SK-N-SH (cell line): Measurements from ENCODE around the gene STX16. TPM values are rescaled to one million over a fixed set of nuclear protein-coding genes. Genes with fewer than 3 reads are reported as not detected.
A peak's percentile ranks its signal among the peaks of the same experiment; 100 is the strongest.

ENCODE experiments used
- CTCF ChIA-PET: fragments of 300-600, 350-600 bp; formaldehyde crosslinking; extraction: SDS; loops from one replicate; lab custom pipeline; 2021; lab: Yijun Ruan, JAX
- POLR2A ChIA-PET: fragments of 350-600 bp; sonication (Branson Sonifier 250); formaldehyde crosslinking; extraction: SDS; loops from one replicate; lab custom pipeline; 2020; ENCODE audit warnings: antibody characterized with exemption, inconsistent platforms; lab: Yijun Ruan, JAX
- DNase-seq: peaks from one replicate; pipeline ENCODE4 v3.0.0; 2012
- H2AFZ ChIP-seq: fragments of 200-600 bp; sonication (generic); 2 replicates; pipeline ENCODE4 v1.8.1; 2016; ENCODE audit warnings: antibody characterized with exemption, mild to moderate bottlenecking, low read depth
- H3F3A ChIP-seq: fragments of 200-600 bp; sonication (generic); replicated peaks from 2 replicates; pipeline ENCODE3; 2016; ENCODE audit warnings: antibody characterized with exemption, mild to moderate bottlenecking; ENCODE audit not compliant: insufficient read depth
- H3K27ac ChIP-seq, 2 experiments: fragments of 200-500 bp in 1 of 2; fragments of 200-600 bp in 1 of 2; sonication (Bioruptor generic) in 1 of 2; sonication (generic), shearing (Covaris generic) in 1 of 2; 2 replicates each; pipeline versions ENCODE4 v1.5.1 to v1.6.1; 2014 to 2016; ENCODE audit warnings: low read depth in 2 of 2, inconsistent platforms in 1 of 2, low read length in 1 of 2, mild to moderate bottlenecking in 1 of 2, mixed read lengths in 1 of 2
- H3K27me3 ChIP-seq: fragments of 200-600 bp; sonication (generic), shearing (Covaris generic); 2 replicates; pipeline ENCODE4 v1.6.1; 2016; ENCODE audit warnings: mixed run types; ENCODE audit not compliant: insufficient read depth
- H3K36me3 ChIP-seq, 2 experiments: fragments of 200-500 bp in 1 of 2; fragments of 200-600 bp in 1 of 2; sonication (Bioruptor generic) in 1 of 2; sonication (generic) in 1 of 2; replicated peaks in 1 of 2; 2 replicates each; pipeline versions ENCODE3 to v1.5.1; 2014 to 2016; ENCODE audit warnings: low read length in 1 of 2, mild to moderate bottlenecking in 1 of 2; ENCODE audit not compliant: insufficient read depth in 2 of 2, control insufficient read depth in 1 of 2
- H3K4me1 ChIP-seq, 2 experiments: fragments of 200-500 bp in 1 of 2; fragments of 200-600 bp in 1 of 2; sonication (Bioruptor generic) in 1 of 2; sonication (generic), shearing (Covaris generic) in 1 of 2; 2 replicates each; pipeline versions ENCODE4 v1.5.1 to v1.6.1; 2014 to 2016; ENCODE audit warnings: low read depth in 1 of 2, low read length in 1 of 2, mixed run types in 1 of 2; ENCODE audit not compliant: insufficient read depth in 2 of 2, control insufficient read depth in 1 of 2
- H3K4me2 ChIP-seq: fragments of 200-600 bp; sonication (generic), shearing (Covaris generic); 2 replicates; pipeline ENCODE4 v1.6.1; 2017; ENCODE audit warnings: mixed run types
- H3K4me3 ChIP-seq, 2 experiments: fragments of 200-500 bp in 1 of 2; fragments of 200-600 bp in 1 of 2; sonication (Bioruptor generic) in 1 of 2; sonication (generic), shearing (Covaris generic) in 1 of 2; 2 replicates each; pipeline versions ENCODE4 v1.5.1 to v1.8.1; 2014 to 2016; ENCODE audit warnings: low read depth in 2 of 2, inconsistent platforms in 1 of 2, low read length in 1 of 2, mild to moderate bottlenecking in 1 of 2, mixed read lengths in 1 of 2, moderate library complexity in 1 of 2
- H3K79me2 ChIP-seq: fragments of 200-600 bp; sonication (generic); 2 replicates; pipeline ENCODE4 v1.8.1; 2017; ENCODE audit warnings: mild to moderate bottlenecking; ENCODE audit not compliant: insufficient read depth
- H3K9ac ChIP-seq: fragments of 200-600 bp; sonication (generic); 2 replicates; pipeline ENCODE4 v1.6.1; 2017; ENCODE audit warnings: mixed run types
- H3K9me2 ChIP-seq: fragments of 200-600 bp; sonication (generic); 2 replicates; pipeline ENCODE4 v1.6.1; 2017; ENCODE audit warnings: mixed run types
- H3K9me3 ChIP-seq: fragments of 200-600 bp; sonication (generic); 2 replicates; pipeline ENCODE4 v1.6.1; 2017; ENCODE audit warnings: mixed run types, mild to moderate bottlenecking, moderate library complexity
- H4K20me1 ChIP-seq: fragments of 200-600 bp; sonication (generic); 2 replicates; pipeline ENCODE4 v1.6.1; 2017; ENCODE audit warnings: mild to moderate bottlenecking, mixed run types; ENCODE audit not compliant: insufficient read depth
- CHD2 ChIP-seq: fragments of 150-350 bp; IDR thresholded peaks from 2 replicates; pipeline ENCODE4 v1.6.1; 2018; ENCODE audit warnings: low read length; ENCODE audit not compliant: partially characterized antibody
- CTCF ChIP-seq: fragments of 200-600 bp; sonication (generic); IDR thresholded peaks from 2 replicates; pipeline ENCODE4 v1.6.1; 2017; ENCODE audit warnings: antibody characterized with exemption, mild to moderate bottlenecking, moderate library complexity
- ELF1 ChIP-seq: IDR thresholded peaks from 2 replicates; pipeline ENCODE4 v1.4.0; 2012
- FOSL2 ChIP-seq: IDR thresholded peaks from 2 replicates; pipeline ENCODE4 v1.4.0; 2012; ENCODE audit warnings: low read depth, mild to moderate bottlenecking, moderate library complexity, borderline replicate concordance
- FOXJ3 ChIP-seq: sonication (generic); formaldehyde crosslinking; IDR thresholded peaks from 2 replicates; pipeline ENCODE4 v1.5.1; 2020; ENCODE audit warnings: mild to moderate bottlenecking, missing genetic modification reagents
- FOXM1 ChIP-seq: IDR thresholded peaks from 2 replicates; pipeline ENCODE4 v1.4.0; 2012; ENCODE audit warnings: low read depth, mild to moderate bottlenecking
- GABPA ChIP-seq: IDR thresholded peaks from 2 replicates; pipeline ENCODE4 v1.4.0; 2012; ENCODE audit warnings: low read depth, mild to moderate bottlenecking
- MEF2A ChIP-seq: IDR thresholded peaks from 2 replicates; pipeline ENCODE4 v1.4.0; 2012; ENCODE audit warnings: low read depth, borderline replicate concordance
- MXI1 ChIP-seq: IDR thresholded peaks from 2 replicates; pipeline ENCODE4 v1.6.1; 2012; ENCODE audit warnings: mild to moderate bottlenecking, low read depth, low read length, improper control_type of control experiment
- NFIC ChIP-seq: IDR thresholded peaks from 2 replicates; pipeline ENCODE4 v1.4.0; 2012; ENCODE audit warnings: borderline replicate concordance
- NRF1 ChIP-seq: IDR thresholded peaks from 2 replicates; pipeline ENCODE4 v1.6.1; 2012; ENCODE audit warnings: low read depth, mild to moderate bottlenecking, low read length
- PBX3 ChIP-seq: IDR thresholded peaks from 2 replicates; pipeline ENCODE4; 2012
- POLR2AphosphoS5 ChIP-seq: IDR thresholded peaks from 2 replicates; pipeline ENCODE4 v1.6.1; 2012; ENCODE audit warnings: low read depth, low read length
- RCOR1 ChIP-seq: fragments of 150-350 bp; IDR thresholded peaks from 2 replicates; pipeline ENCODE4 v1.6.1; 2017; ENCODE audit warnings: antibody characterized with exemption, low read length
- SIN3A ChIP-seq: IDR thresholded peaks from 2 replicates; pipeline ENCODE4 v1.6.1; 2012; ENCODE audit warnings: low read depth, mild to moderate bottlenecking, low read length, moderate library complexity, borderline replicate concordance
- TCF12 ChIP-seq: IDR thresholded peaks from 2 replicates; pipeline ENCODE4 v1.4.0; 2012
- WGBS: methylation state at CpG from one replicate; pipeline ENCODE4 v1.1.6; 2017; ENCODE audit warnings: low lambda C conversion rate; 5-methylcytosine and 5-hydroxymethylcytosine counted together
- polyA plus RNA-seq, 3 experiments: library from polyadenylated mRNA; depleted of rRNA; stranded (reverse); fragments of >200 nt; gene quantifications; 2 replicates each; pipeline ENCODE4 v1.2.3, GENCODE V29; 2012

Gene STX16
- polyA plus RNA-seq, 1 of the 3 experiments (the other 2 are of a cell fraction) = 63.8 TPM

GRCh38 chr20:58651946-58652605 lies 993 bp downstream of the STX16 start:
- TF ChIP-seq RCOR1 (no peak), FOXJ3 (CRISPR knock-in tag) (no peak), FOSL2 (no peak), PBX3 (no peak; the same call in 1 of the 2 replicates), GABPA (peak; percentile 54; the same call in 1 of the 2 replicates), FOXM1 (no peak), SIN3A (0 out of 2 replicates have a peak, but pooled peaks have one; percentile 64), CTCF (0 out of 2 replicates have a peak, but pooled peaks have one; percentile 22), CHD2 (peak; percentile 30), TCF12 (no peak), ELF1 (peak; percentile 68), MXI1 (peak; percentile 36; the same call in 1 of the 2 replicates), NFIC (no peak), MEF2A (no peak), NRF1 (no peak), POLR2AphosphoS5 (peak; percentile 23)
- CTCF ChIA-PET = interaction anchor here (0.6 to 8.5 kb wide), 21 partner anchors 10 to 864 kb away, joined by 3 to 87 read pairs (median 5); partner anchors contain the start of gene GNAS
- H3F3A ChIP-seq = peaks cover 31% of the 10 kb centered on the region
- peak overlapping the region; percentile 32 for H2AFZ ChIP-seq
- peak overlapping the region; percentile 93 for H3K4me2 ChIP-seq
- POLR2A ChIA-PET = interaction anchor here (0.6 to 1.5 kb wide), 10 partner anchors 15 to 803 kb away, joined by 3 to 5 read pairs (median 4); partner anchors contain the start of gene VAPB
- no peaks in the 10 kb centered on the region for H3K27me3 ChIP-seq
- peaks cover 12 to 32% of the 10 kb centered on the region in 2 experiments for H3K4me1 ChIP-seq
- H3K79me2 ChIP-seq = peaks cover 60% of the 10 kb centered on the region
- H3K9me2 ChIP-seq = no peaks in the 10 kb centered on the region
- peak overlapping the region; percentile 98 to 99 for H3K4me3 ChIP-seq
- peaks cover 0 to 16% of the 10 kb centered on the region in 2 experiments for H3K36me3 ChIP-seq
- no peaks in the 10 kb centered on the region for H4K20me1 ChIP-seq
- WGBS = 2% methylated on average over 30 of the region's 30 CpGs
- peak; percentile 69 for DNase-seq
- H3K9ac ChIP-seq = peak overlapping the region; percentile 86
- peak overlapping the region; percentile 93 to 97 for H3K27ac ChIP-seq
- no peaks in the 10 kb centered on the region for H3K9me3 ChIP-seq
